ENCODE measurements around the gene UNC50.

UNC50 gene

DNA sequence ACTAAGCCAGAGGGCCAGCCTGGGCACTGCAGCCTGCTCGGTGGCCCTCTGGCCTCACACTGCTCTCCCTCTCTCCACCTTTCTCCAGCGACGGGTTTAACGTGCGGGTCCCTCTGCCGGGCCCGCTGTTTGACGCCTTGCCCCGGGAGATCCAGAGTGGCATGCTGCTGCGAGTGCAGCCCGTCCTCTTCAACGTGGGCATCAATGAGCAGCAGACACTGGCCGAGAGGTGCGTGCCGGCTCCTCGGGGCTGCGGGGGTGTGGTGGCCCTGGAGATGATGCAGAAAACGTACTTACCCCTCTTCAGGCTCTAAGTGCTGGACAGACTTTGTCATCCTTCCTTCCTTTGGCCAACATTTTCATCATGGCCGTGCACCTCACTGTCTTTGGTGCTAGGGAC is 42.4 kb upstream of the UNC50 start:
- TF ChIP-seq REST (IDR thresholded peaks at IDR 0.05; ENCODE audit: insufficient read depth in 1 of 2, low read depth in 2 of 2, low read length in 2 of 2): no peak
- no peak for TF ChIP-seq SIN3A (IDR thresholded peaks at IDR 0.05; ENCODE audit: borderline replicate concordance, insufficient read depth, low read length)
- TF ChIP-seq TAF1 (IDR thresholded peaks at IDR 0.05; ENCODE audit: borderline replicate concordance, insufficient read depth, low read length): no peak
- no peak for TF ChIP-seq POLR2AphosphoS5 (IDR thresholded peaks at IDR 0.05; ENCODE audit: low read depth, low read length)
- TF ChIP-seq FOXP2 (optimal IDR thresholded peaks at IDR 0.05; ENCODE audit: borderline replicate concordance, extremely low read depth, extremely low read length, insufficient read depth): no peak

DNA sequence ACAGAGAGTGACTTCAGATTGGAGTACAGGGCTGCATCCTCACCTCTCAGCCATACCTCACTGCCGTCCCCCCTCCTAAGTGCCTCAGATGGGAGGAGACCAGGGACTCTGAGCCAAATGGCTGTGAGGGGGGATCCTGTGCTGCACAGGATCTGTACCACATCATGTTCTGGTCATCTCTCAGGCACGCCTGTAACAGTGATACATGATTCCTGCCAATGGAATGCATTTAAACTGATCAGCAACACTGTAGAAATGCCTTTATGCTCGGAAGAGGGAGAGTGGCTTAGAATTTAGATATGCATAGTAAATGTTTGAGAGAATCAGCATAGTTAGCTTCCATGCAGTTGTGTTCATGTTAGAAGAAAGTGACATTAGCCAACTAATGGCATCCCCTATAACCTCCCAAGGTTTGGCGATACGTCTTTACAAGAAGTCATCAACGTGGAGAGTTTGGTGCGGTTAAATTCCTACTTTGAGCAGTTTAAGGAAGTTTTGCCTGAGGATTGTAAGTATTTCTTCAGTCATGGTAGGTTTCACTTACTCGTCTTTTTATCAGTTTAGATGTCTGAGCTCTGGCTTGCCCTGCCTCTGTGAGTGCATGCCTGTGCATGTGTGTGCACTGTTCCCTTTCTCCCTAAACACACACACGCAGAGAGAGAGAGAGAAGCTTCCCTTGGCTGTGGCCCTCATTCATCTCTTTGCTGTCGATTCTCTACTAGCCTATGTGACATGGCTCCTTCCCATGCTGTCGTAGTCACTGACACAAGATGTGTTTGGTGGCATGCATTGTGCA is 40.0 kb upstream of the UNC50 start:
- TF ChIP-seq REST (IDR thresholded peaks at IDR 0.05; ENCODE audit: insufficient read depth in 1 of 2, low read depth in 2 of 2, low read length in 2 of 2) (no peak), SIN3A (IDR thresholded peaks at IDR 0.05; ENCODE audit: borderline replicate concordance, insufficient read depth, low read length) (no peak), POLR2AphosphoS5 (IDR thresholded peaks at IDR 0.05; ENCODE audit: low read depth, low read length) (no peak), TAF1 (IDR thresholded peaks at IDR 0.05; ENCODE audit: borderline replicate concordance, insufficient read depth, low read length) (no peak), FOXP2 (optimal IDR thresholded peaks at IDR 0.05; ENCODE audit: borderline replicate concordance, extremely low read depth, extremely low read length, insufficient read depth) (no peak)

GRCh38 chr2:98569197-98569793 is 39.1 kb upstream of the UNC50 start:
- TF ChIP-seq POLR2AphosphoS5 (IDR thresholded peaks at IDR 0.05; ENCODE audit: low read depth, low read length) (no peak), FOXP2 (optimal IDR thresholded peaks at IDR 0.05; ENCODE audit: borderline replicate concordance, extremely low read depth, extremely low read length, insufficient read depth) (no peak), SIN3A (IDR thresholded peaks at IDR 0.05; ENCODE audit: borderline replicate concordance, insufficient read depth, low read length) (no peak), TAF1 (IDR thresholded peaks at IDR 0.05; ENCODE audit: borderline replicate concordance, insufficient read depth, low read length) (no peak), REST (IDR thresholded peaks at IDR 0.05; ENCODE audit: insufficient read depth in 1 of 2, low read depth in 2 of 2, low read length in 2 of 2) (no peak)

DNA sequence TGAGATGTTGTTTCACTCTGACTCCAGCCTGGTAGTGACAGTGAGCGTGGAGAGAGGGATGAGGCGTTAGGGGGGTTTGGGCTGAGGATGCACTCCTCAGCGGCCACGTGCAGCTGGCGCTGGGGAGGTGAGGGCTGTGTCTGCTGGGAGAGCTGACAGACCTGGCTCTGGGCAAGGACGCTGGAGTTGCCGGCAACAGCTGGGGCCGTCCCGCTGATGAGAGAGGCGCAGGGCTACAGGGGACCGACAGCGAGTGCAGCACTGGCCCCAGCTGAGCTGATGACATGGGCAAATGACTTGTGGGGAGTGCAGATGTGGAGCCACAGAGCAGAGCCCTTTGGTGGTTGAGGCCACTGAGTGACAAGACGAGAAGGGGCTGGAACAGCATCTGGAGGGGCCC is 38.5 kb upstream of the UNC50 start:
- no peak for TF ChIP-seq TAF1 (IDR thresholded peaks at IDR 0.05; ENCODE audit: borderline replicate concordance, insufficient read depth, low read length)
- no peak for TF ChIP-seq FOXP2 (optimal IDR thresholded peaks at IDR 0.05; ENCODE audit: borderline replicate concordance, extremely low read depth, extremely low read length, insufficient read depth)
- no peak for TF ChIP-seq SIN3A (IDR thresholded peaks at IDR 0.05; ENCODE audit: borderline replicate concordance, insufficient read depth, low read length)
- no peak for TF ChIP-seq POLR2AphosphoS5 (IDR thresholded peaks at IDR 0.05; ENCODE audit: low read depth, low read length)

DNA sequence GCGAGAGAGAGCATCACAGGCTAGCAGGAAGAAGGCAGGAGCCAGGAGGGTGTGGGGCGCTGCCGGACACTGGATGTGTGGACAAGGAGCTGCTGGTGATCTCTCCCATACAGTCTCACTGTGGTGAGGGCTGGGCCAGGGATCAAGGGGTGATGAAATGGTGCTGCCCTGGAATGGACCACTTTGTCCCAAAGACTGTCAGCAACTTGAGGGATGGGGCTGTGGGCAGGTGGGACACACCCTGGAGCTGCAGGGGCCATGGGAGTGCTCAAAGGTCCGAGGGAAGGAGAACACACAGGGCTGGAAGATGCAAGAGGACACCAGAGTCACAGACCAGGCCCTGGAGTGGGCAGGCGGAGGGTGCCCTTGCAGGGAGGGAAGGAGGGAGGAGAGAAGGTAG is 38.0 kb upstream of the UNC50 start:
- TF ChIP-seq TAF1 (IDR thresholded peaks at IDR 0.05; ENCODE audit: borderline replicate concordance, insufficient read depth, low read length) (no peak), SIN3A (IDR thresholded peaks at IDR 0.05; ENCODE audit: borderline replicate concordance, insufficient read depth, low read length) (no peak), POLR2AphosphoS5 (IDR thresholded peaks at IDR 0.05; ENCODE audit: low read depth, low read length) (no peak), REST (IDR thresholded peaks at IDR 0.05; ENCODE audit: insufficient read depth in 1 of 2, low read depth in 2 of 2, low read length in 2 of 2) (no peak), FOXP2 (optimal IDR thresholded peaks at IDR 0.05; ENCODE audit: borderline replicate concordance, extremely low read depth, extremely low read length, insufficient read depth) (no peak)
